Neural cell (in vitro differentiated cells): Measurements from ENCODE around the gene RHOC.
"Not testable (repeated sequence)": the region's sequence is repeated elsewhere in the genome, so short reads cannot be mapped to it uniquely, and the experiment has no call there.

Experiments used
- TAF1 ChIP-seq: IDR thresholded peaks from 2 replicates; pipeline ENCODE4 v1.6.1; 2012; ENCODE audit warnings: low read depth
- TF ChIP-seq, protein P1 (sequence below): fragments of 450-650 bp; IDR thresholded peaks from 2 replicates; pipeline ENCODE4 v1.5.1; 2014; ENCODE audit warnings: antibody characterized with exemption, mild to moderate bottlenecking, moderate library complexity; ENCODE audit not compliant: poor library complexity, severe bottlenecking

DNA sequence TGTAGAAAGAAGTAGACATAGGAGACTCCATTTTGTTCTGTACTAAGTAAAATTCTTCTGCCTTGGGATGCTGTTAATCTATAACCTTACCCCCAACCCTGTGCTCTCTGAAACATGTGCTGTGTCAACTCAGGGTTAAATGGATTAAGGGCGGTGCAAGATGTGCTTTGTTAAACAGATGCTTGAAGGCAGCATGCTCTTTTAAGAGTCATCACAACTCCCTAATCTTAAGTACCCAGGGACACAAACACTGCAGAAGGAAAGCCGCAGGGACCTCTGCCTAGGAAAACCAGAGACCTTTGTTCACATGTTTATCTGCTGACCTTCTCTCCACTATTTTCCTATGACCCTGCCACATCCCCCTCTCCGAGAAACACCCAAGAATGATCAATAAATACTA is 22.1 kb upstream of the RHOC start:
- not testable (repeated sequence) for TF ChIP-seq TAF1
- TF ChIP-seq, protein P1, sequence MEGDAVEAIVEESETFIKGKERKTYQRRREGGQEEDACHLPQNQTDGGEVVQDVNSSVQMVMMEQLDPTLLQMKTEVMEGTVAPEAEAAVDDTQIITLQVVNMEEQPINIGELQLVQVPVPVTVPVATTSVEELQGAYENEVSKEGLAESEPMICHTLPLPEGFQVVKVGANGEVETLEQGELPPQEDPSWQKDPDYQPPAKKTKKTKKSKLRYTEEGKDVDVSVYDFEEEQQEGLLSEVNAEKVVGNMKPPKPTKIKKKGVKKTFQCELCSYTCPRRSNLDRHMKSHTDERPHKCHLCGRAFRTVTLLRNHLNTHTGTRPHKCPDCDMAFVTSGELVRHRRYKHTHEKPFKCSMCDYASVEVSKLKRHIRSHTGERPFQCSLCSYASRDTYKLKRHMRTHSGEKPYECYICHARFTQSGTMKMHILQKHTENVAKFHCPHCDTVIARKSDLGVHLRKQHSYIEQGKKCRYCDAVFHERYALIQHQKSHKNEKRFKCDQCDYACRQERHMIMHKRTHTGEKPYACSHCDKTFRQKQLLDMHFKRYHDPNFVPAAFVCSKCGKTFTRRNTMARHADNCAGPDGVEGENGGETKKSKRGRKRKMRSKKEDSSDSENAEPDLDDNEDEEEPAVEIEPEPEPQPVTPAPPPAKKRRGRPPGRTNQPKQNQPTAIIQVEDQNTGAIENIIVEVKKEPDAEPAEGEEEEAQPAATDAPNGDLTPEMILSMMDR = not testable (repeated sequence)
